ENCODE data around the gene PRAME.

PRAME gene

GRCh38 chr22:22526125-22526912, 32.7 kb downstream of the PRAME start:
- H3K36me3 ChIP-seq (ENCODE audit: control insufficient read depth, insufficient read depth, low read length) = no peaks in the 10 kb centered on the region
- H3K27me3 ChIP-seq (replicated peaks; ENCODE audit: control insufficient read depth, insufficient read depth, low read length) = no peaks in the 10 kb centered on the region
- TF ChIP-seq, protein P1, sequence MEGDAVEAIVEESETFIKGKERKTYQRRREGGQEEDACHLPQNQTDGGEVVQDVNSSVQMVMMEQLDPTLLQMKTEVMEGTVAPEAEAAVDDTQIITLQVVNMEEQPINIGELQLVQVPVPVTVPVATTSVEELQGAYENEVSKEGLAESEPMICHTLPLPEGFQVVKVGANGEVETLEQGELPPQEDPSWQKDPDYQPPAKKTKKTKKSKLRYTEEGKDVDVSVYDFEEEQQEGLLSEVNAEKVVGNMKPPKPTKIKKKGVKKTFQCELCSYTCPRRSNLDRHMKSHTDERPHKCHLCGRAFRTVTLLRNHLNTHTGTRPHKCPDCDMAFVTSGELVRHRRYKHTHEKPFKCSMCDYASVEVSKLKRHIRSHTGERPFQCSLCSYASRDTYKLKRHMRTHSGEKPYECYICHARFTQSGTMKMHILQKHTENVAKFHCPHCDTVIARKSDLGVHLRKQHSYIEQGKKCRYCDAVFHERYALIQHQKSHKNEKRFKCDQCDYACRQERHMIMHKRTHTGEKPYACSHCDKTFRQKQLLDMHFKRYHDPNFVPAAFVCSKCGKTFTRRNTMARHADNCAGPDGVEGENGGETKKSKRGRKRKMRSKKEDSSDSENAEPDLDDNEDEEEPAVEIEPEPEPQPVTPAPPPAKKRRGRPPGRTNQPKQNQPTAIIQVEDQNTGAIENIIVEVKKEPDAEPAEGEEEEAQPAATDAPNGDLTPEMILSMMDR (IDR thresholded peaks at IDR 0.05; ENCODE audit: insufficient read depth, low read length, poor library complexity, severe bottlenecking) = no peak
- DNase-seq (ENCODE audit: extremely low read depth, insufficient read length) = no peak
- no peak overlapping the region for H3K4me3 ChIP-seq (replicated peaks; ENCODE audit: low read depth, low read length)

DNA sequence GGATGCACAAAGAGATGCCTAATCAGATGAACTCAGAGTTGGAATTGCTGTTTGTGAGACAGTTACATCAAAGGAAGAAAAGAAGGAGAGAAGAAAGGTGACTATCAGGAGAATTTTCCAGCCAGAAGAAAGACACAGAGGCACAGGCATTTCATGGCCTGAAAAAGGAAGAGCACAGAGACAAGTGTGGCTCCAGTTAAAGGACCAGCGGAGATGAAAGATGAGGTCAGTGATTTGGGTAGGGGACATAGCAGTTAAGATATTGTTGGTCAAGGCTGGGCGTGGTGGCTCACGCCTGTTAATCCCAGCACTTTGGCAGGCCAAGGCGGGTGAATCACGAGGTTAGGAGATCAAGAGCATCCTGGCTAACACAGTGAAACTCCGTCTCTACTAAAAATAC, 35.6 kb downstream of the PRAME start:
- TF ChIP-seq, protein P1 (IDR thresholded peaks at IDR 0.05; ENCODE audit: insufficient read depth, low read length, poor library complexity, severe bottlenecking) = no peak
- H3K36me3 ChIP-seq (ENCODE audit: control insufficient read depth, insufficient read depth, low read length) = no peaks in the 10 kb centered on the region
- no peaks in the 10 kb centered on the region for H3K27me3 ChIP-seq (replicated peaks; ENCODE audit: control insufficient read depth, insufficient read depth, low read length)
- no peak for DNase-seq (ENCODE audit: extremely low read depth, insufficient read length)
- no peak overlapping the region for H3K4me3 ChIP-seq (replicated peaks; ENCODE audit: low read depth, low read length)

GRCh38 chr22:22521631-22522030, 37.4 kb downstream of the PRAME start:
- no peaks in the 10 kb centered on the region for H3K27me3 ChIP-seq (replicated peaks; ENCODE audit: control insufficient read depth, insufficient read depth, low read length)
- DNase-seq (ENCODE audit: extremely low read depth, insufficient read length) = no peak
- H3K4me3 ChIP-seq (replicated peaks; ENCODE audit: low read depth, low read length) = no peak overlapping the region
- TF ChIP-seq, protein P1 (IDR thresholded peaks at IDR 0.05; ENCODE audit: insufficient read depth, low read length, poor library complexity, severe bottlenecking) = no peak
- H3K36me3 ChIP-seq (ENCODE audit: control insufficient read depth, insufficient read depth, low read length) = no peaks in the 10 kb centered on the region

GRCh38 chr22:22520667-22521602, 38.1 kb downstream of the PRAME start:
- H3K4me3 ChIP-seq (replicated peaks; ENCODE audit: low read depth, low read length) = no peak overlapping the region
- no peaks in the 10 kb centered on the region for H3K27me3 ChIP-seq (replicated peaks; ENCODE audit: control insufficient read depth, insufficient read depth, low read length)
- DNase-seq (ENCODE audit: extremely low read depth, insufficient read length) = no peak
- H3K36me3 ChIP-seq (ENCODE audit: control insufficient read depth, insufficient read depth, low read length) = no peaks in the 10 kb centered on the region
- TF ChIP-seq, protein P1 (IDR thresholded peaks at IDR 0.05; ENCODE audit: insufficient read depth, low read length, poor library complexity, severe bottlenecking) = no peak

GRCh38 chr22:22520020-22520656, 38.9 kb downstream of the PRAME start, which contains the start of gene ZNF280A:
TSS of gene ZNF280A (minus strand) at chr22:22520270. CDS start at chr22:22515630, 4,640 bp downstream.
- DNase-seq (ENCODE audit: extremely low read depth, insufficient read length) = no peak
- no peak within 1 kb of the TSS for H3K4me3 ChIP-seq (replicated peaks; ENCODE audit: low read depth, low read length)
- TF ChIP-seq, protein P1 (IDR thresholded peaks at IDR 0.05; ENCODE audit: insufficient read depth, low read length, poor library complexity, severe bottlenecking) = no peak
- no peaks in the 10 kb centered on the region for H3K36me3 ChIP-seq (ENCODE audit: control insufficient read depth, insufficient read depth, low read length)
- H3K27me3 ChIP-seq (replicated peaks; ENCODE audit: control insufficient read depth, insufficient read depth, low read length) = no peaks in the 10 kb centered on the region
